ENCODE data around the gene GLG1. TPM values are rescaled to one million over a fixed set of nuclear protein-coding genes. Genes with fewer than 3 reads are reported as not detected.
A peak's percentile ranks its signal among the peaks of the same experiment; 100 is the strongest.
"Not testable (repeated sequence)": the region's sequence is repeated elsewhere in the genome, so short reads cannot be mapped to it uniquely, and the experiment has no call there.

The GLG1 gene
- total RNA-seq, 1 donor from 2014 or later, result 72.1 TPM

GRCh38 chr16:74447578-74447977 lies 159.3 kb downstream of the GLG1 start:
- H3K4me3 ChIP-seq (ENCODE audit: low read depth, low read length), result no peak overlapping the region
- no peak for TF ChIP-seq CTCF (conservative IDR thresholded peaks at IDR 0.05; ENCODE audit: low read depth, low read length)
- DNase-seq (ENCODE audit: low read depth), result no peak

- no peak for TF ChIP-seq CTCF (conservative IDR thresholded peaks at IDR 0.05; ENCODE audit: low read depth, low read length)
- no peak for DNase-seq (ENCODE audit: low read depth)
- H3K4me3 ChIP-seq (ENCODE audit: low read depth, low read length), result no peak overlapping the region
These were observed 160.0 kb downstream of the GLG1 start for GRCh38 chr16:74446866-74447265.

GRCh38 chr16:74443624-74444346 lies 163.1 kb downstream of the GLG1 start:
- not testable (repeated sequence) for H3K4me3 ChIP-seq (ENCODE audit: low read depth, low read length); DNase-seq (ENCODE audit: low read depth)

GRCh38 chr16:74439685-74440084 lies 167.2 kb downstream of the GLG1 start:
- H3K4me3 ChIP-seq (ENCODE audit: low read depth, low read length), result no peak overlapping the region
- DNase-seq (ENCODE audit: low read depth), result no peak
- TF ChIP-seq CTCF (conservative IDR thresholded peaks at IDR 0.05; ENCODE audit: low read depth, low read length), result no peak

- DNase-seq (ENCODE audit: low read depth), result no peak
- TF ChIP-seq CTCF (conservative IDR thresholded peaks at IDR 0.05; ENCODE audit: low read depth, low read length), result no peak
These were observed 168.4 kb downstream of the GLG1 start for GRCh38 chr16:74438492-74438979.

GRCh38 chr16:74431516-74431915 lies 175.4 kb downstream of the GLG1 start:
- no peak for TF ChIP-seq CTCF (conservative IDR thresholded peaks at IDR 0.05; ENCODE audit: low read depth, low read length)
- DNase-seq (ENCODE audit: low read depth), result no peak
- H3K4me3 ChIP-seq (ENCODE audit: low read depth, low read length), result no peak overlapping the region

More at GRCh38 chr16:74438492-74438979, 168.4 kb downstream of the GLG1 start:
- H3K4me3 ChIP-seq (ENCODE audit: low read depth, low read length), result no peak overlapping the region

GRCh38 chr16:74430036-74430712 lies 176.7 kb downstream of the GLG1 start:
- not testable (repeated sequence) for H3K4me3 ChIP-seq (ENCODE audit: low read depth, low read length); DNase-seq (ENCODE audit: low read depth)
- peak; percentile 65 for TF ChIP-seq CTCF (conservative IDR thresholded peaks at IDR 0.05; ENCODE audit: low read depth, low read length)

GRCh38 chr16:74428493-74428892 lies 178.4 kb downstream of the GLG1 start:
- not testable (repeated sequence) for DNase-seq (ENCODE audit: low read depth); H3K4me3 ChIP-seq (ENCODE audit: low read depth, low read length)

GRCh38 chr16:74425751-74426150 lies 181.2 kb downstream of the GLG1 start:
- H3K4me3 ChIP-seq (ENCODE audit: low read depth, low read length); DNase-seq (ENCODE audit: low read depth): not testable (repeated sequence)

- DNase-seq (ENCODE audit: low read depth); H3K4me3 ChIP-seq (ENCODE audit: low read depth, low read length): not testable (repeated sequence)
These were observed 183.2 kb downstream of the GLG1 start for GRCh38 chr16:74423721-74424120.

- peak overlapping the region; percentile 35 for H3K4me3 ChIP-seq (ENCODE audit: low read depth, low read length)
- DNase-seq (ENCODE audit: low read depth), result not testable (repeated sequence)
These were observed 184.8 kb downstream of the GLG1 start for GRCh38 chr16:74422086-74422485.
